Measurements from ENCODE around the gene CACNA1E.

DNA sequence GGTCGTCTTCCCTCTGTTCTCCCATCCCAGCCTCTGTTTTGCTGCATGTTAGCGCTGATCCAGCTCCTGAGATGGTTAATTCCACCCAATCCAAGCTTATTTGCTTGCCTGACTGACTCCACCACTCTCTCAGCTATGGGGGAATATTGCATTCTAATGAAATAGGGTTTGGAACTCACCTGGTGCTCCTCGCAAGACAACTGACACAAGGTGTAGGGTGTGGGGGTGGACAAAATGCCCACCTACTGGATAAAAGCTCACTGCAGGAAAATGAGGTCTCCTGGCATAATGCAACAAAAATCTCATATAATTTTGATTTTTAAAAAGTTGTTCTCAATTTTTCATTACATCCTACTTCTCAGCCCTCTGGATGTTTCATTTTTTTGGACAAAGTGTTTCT, 319.1 kb downstream of the CACNA1E start:
- TF ChIP-seq, protein P1, sequence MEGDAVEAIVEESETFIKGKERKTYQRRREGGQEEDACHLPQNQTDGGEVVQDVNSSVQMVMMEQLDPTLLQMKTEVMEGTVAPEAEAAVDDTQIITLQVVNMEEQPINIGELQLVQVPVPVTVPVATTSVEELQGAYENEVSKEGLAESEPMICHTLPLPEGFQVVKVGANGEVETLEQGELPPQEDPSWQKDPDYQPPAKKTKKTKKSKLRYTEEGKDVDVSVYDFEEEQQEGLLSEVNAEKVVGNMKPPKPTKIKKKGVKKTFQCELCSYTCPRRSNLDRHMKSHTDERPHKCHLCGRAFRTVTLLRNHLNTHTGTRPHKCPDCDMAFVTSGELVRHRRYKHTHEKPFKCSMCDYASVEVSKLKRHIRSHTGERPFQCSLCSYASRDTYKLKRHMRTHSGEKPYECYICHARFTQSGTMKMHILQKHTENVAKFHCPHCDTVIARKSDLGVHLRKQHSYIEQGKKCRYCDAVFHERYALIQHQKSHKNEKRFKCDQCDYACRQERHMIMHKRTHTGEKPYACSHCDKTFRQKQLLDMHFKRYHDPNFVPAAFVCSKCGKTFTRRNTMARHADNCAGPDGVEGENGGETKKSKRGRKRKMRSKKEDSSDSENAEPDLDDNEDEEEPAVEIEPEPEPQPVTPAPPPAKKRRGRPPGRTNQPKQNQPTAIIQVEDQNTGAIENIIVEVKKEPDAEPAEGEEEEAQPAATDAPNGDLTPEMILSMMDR (conservative IDR thresholded peaks at IDR 0.05; ENCODE audit: low read length), result no peak
- TF ChIP-seq EZH2phosphoT487 (IDR thresholded peaks at IDR 0.05; ENCODE audit: borderline replicate concordance, low read depth, low read length), result no peak

All from OCI-LY7 (cell line).